G401 (cell line): ENCODE data around the gene ALS2. TPM values are rescaled to one million over a fixed set of nuclear protein-coding genes. Genes with fewer than 3 reads are reported as not detected.

ENCODE experiments used
- DNase-seq: peaks from one replicate; pipeline ENCODE4 v3.0.0-alpha.2; 2015; ENCODE audit warnings: low spot score
- in situ Hi-C: cut with HindIII; loops from 2 replicates; pipeline ENCODE4 v1.10.0; 2016; ENCODE audit warnings: low sequenced_read_pairs, mixed read lengths
- total RNA-seq: library from RNA; depleted of rRNA; stranded (reverse); fragments of >200 nt; shearing (Covaris generic); gene quantifications from 2 replicates; pipeline ENCODE4 v1.2.3, GENCODE V29; 2014

The ALS2 gene
- total RNA-seq, 1 experiment from 2014 or later: 95.2 TPM

DNA sequence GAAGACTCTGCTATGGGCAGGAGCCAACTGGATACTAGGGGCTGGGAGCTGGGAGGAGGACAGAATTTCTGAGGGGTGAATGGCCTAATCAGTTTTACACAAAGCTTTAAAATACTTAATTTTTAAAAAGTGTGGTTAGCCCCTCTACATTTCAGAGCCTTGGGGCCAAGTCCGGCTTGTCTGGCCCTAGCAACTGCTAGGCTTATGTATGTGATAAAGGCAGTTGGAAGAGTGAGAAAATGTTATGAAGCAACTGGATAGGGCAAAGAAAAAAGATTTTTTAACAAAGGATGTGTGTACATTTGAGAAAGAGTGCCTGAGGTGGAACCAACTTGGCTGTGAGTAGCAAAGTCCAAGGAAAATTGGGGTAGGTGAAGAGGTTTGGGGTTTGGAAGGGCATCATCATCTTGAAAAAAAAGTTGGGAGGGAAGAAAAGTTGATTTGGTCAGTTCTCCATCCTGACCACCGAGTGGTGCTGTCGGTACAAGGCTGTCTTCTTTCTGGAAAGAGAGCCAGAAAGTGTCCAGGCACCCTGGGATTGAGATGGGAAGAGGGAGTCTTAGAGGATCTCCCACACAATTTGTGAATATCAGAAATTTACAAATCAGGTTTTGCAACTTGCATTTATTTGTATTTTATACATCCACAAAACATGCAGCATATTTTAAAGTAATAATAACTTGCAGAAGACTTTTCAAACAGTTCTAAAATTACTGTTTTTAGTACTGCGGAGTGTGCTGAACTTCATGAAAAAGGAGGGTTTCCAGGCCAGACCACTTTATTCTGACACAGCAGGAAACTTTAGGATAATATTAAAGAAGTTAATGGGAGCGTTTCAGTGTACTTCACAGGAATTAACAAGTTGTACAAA lies 15.1 kb upstream of the ALS2 start:
- peak; percentile 79 for DNase-seq
- in situ Hi-C loops: no loop called here

GRCh38 chr2:201794294-201794693 lies 13.6 kb upstream of the ALS2 start:
- no peak for DNase-seq
- in situ Hi-C loops: no loop called here

DNA sequence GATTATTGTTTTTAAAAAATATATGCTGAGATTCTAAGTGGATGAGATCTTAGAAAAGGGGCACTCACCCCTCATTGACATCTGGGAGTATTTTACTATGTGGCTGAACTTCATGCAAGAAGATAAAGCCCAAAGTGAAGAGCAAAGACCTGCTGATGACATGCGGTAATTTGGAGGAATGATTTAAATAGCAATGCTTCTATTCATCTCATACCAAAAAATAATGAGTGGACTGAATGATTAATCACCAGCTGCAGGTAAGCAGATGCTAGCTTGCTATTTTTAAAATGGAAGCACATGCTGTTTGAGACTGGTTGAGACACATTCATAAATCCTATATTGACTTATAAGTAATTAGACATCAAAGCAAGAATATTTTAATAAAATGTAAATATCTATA lies 12.9 kb upstream of the ALS2 start:
- DNase-seq: no peak
- in situ Hi-C loops: no loop called here

- no peak for DNase-seq
- in situ Hi-C loops: no loop called here
These were observed 10.3 kb upstream of the ALS2 start for GRCh38 chr2:201790989-201791388.

DNA sequence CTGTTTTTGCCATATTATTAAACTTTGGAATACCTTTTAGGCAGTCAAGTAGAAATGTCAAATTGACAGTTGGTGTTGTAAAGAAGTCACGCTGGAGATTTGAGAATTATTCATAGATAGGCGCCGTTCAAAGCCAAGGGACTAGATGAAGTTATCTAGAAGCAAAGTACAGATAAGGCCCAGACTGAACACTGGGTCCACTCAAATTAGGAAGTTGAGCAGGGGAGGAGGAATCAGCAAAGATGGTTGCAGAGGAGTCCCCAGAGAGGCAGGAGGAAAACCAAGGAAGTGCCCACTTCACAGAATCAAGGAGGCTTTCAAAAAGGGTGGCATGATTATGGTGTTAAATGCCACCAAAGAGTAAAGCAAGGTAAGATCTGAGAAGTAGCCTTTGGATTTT lies 9.6 kb upstream of the ALS2 start:
- in situ Hi-C loops: no loop called here
- DNase-seq: no peak

DNA sequence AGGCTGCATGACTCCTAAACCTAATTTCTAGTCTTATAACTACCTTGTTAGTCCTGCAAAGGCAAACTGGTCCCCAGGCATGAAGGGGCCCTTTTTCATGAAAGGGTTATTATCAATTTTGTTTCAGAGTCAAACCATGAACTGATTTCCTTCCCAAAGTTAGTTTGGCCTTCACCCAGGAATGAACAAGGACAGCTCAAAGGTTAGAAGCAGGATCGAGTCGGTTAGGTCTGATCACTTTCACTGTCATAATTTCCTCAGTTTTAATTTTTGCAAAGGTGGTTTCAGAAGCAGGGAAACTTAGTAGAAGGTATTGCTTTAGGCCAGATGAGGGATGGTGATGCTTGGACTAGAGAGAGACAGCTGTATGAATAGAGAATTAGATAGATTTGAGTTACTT lies 8.7 kb upstream of the ALS2 start:
- in situ Hi-C loops: no loop called here
- no peak for DNase-seq

GRCh38 chr2:201788371-201788770 lies 7.6 kb upstream of the ALS2 start:
- peak; percentile 87 for DNase-seq
- in situ Hi-C loops: no loop called here

- DNase-seq: no peak
- in situ Hi-C loops: no loop called here
These were observed 5.7 kb upstream of the ALS2 start for GRCh38 chr2:201786471-201786870.

DNA sequence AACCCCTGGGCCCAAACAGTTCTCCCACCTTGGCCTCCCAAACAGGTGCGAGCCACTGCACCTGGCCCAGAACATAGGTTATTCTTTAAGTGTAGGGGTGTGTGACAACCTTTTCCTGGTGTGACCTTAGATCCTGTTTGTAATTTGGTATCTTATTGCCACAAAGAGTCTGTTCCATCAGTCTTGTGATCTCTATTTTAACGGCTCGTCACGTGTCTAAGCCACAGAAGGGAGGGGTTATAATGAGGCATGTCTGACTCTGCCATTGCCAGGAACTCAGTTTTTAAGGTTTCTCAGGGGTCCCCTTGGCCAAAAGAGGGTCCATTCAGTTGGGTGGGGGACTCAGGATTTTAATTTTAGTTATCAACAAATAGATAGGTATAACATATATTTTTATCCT lies 4.4 kb upstream of the ALS2 start:
- in situ Hi-C loops: no loop called here
- no peak for DNase-seq

DNA sequence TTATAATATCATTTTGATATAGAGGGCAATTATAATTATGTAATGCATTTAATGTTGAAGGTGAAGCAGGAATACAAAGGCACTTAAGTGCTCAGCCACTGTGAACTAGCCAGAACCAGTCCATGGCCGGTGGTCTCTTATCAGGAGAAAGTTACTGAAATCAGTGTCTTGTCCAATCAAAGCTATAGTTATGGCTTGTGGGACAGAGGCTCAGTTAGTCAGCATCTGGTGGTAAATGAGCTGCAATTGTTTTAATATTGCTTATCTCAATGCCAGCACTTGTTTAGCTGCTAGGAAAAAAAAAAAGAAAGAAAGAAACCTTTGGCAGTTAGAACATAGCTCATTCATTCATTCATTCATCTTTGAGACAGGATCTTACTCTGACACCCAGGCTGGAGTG lies 3.8 kb upstream of the ALS2 start:
- in situ Hi-C loops: no loop called here
- DNase-seq: no peak

DNA sequence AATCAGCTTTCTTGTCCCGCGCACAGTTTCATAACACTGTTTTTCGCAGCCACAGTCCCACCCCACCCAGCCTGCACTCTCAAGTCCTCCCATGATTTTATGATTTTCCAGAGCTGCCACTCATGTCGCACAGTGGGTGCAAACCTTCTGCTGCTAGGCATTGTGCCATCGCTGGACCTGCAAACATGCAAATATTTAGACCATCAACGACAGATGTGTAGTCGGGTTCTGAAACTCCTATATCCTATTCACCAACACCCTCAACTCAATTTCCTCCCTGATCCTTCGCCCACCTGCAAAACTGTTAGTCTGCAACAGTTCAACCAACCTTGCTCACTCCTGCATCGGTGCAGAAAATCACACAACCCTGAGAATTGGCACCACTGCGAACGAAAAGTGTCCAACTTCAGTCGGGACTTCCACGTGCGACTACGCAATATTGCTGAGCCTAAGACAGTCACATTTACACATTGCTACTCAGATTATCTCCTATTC lies 871 bp upstream of the ALS2 start:
- DNase-seq: no peak
- in situ Hi-C loops: no loop called here

GRCh38 chr2:201779901-201780673 lies 646 bp downstream of the ALS2 start:
- in situ Hi-C loops: no loop called here
- DNase-seq: peak; percentile 59

DNA sequence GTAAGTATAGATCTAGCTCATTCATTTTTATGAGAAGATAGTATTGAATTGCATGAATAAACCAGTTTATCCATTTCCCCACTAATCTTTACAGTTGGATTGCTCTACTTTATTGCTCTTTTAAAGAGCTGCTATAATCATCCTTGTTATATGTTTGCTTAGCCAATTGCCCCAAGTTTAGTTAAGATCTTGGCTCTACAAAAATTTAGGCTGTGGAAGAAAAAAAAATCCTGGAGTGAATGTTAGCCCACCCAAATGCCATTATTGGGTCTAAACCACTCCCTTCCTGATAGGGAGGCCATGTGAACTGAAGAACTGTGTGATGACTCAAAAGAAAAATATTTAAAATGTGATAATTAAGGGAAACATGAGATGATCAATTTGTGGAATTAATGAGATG lies 2.9 kb downstream of the ALS2 start:
- DNase-seq: no peak
- in situ Hi-C loops: no loop called here

DNA sequence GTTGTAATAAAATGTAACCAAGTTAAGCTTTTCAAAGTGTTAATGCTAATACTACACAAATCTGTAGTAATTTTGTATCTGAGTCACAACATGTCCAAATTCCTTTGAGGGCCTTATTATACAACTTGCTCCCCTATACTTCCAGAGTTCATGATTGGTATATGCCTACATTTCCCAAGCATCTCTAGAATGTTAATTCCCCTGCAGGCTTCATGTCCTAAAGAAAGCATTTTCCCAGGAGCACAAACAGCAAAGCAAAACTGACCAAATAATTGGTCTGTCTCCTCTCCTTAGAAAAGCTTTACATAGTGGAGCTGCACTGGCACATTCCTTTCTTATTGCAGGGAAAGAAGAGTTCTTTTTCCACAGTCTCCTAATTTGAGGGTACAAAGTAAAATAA lies 3.7 kb downstream of the ALS2 start:
- in situ Hi-C loops: no loop called here
- peak; percentile 53 for DNase-seq

- in situ Hi-C loops: no loop called here
- no peak for DNase-seq
These were observed 5.4 kb downstream of the ALS2 start for GRCh38 chr2:201775326-201775725.

DNA sequence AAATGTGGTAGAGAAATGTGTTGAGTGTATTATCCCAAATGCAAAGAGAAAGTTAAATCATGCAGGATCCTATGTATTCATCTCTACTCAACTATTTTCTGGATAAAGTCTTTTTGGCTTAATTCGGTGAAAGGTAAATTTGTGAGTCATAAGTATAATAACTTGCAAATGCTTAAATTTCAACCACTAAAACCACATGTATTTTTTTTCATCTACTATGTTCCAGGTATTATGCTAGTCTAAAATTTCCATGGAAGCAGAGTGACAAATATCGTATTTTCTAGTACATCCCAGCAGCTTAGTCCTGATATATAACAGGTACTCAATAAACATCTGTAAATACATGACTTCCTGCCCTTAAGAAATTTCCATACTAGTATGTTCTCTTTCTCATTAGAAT lies 6.2 kb downstream of the ALS2 start:
- in situ Hi-C loops: no loop called here
- DNase-seq: peak; percentile 15

DNA sequence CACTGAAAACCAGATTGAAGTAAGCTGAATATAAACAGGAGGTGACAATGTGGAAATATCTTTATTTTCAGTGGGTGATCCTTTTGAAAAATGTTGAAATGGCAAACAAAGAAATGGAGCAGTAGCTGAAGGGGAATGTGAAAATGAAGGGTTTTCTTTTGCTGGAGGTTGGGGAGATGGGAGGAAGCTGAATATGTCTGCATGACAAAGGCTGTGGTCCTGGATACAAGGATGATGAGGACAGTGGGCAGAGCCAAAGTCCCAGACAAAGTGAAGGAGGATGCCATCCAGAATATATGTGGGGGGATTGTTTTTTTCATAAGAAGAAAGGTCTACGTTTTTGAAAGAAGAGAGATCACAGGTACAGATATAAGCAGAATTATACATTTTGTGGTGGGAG lies 6.7 kb downstream of the ALS2 start:
- DNase-seq: no peak
- in situ Hi-C loops: no loop called here

DNA sequence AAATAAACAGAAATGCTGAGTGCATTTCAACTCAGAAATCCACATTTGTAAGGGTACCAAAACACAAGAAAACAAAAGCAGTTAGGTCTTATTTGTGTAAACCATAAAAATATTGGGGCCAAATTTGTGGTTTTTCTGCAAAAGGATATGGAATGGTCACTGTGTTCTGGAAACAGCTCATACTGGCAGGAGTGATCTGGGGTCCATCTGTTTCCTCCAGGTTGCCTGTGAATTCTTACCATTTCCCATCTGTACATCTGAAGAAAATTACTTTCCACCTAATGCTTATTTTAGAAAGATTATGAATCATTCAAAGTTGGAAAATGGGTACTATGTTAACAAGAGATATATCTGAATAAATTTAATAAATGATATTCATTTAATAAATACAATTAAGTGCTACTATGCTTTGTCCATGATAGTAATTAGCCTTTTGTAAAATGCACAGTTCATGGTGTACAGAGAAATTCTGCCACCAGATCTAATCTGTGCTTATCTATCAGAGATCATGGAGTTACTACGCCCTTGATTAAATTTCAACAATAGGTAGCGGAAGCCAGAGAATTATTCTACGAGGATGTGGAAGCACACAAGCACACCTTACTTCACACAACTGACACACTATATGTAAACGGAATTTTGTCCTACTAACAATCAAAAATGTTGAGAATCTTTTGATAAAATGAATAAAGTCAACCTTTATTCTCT lies 10.9 kb downstream of the ALS2 start:
- in situ Hi-C loops: no loop called here
- peak; percentile 96 for DNase-seq

DNA sequence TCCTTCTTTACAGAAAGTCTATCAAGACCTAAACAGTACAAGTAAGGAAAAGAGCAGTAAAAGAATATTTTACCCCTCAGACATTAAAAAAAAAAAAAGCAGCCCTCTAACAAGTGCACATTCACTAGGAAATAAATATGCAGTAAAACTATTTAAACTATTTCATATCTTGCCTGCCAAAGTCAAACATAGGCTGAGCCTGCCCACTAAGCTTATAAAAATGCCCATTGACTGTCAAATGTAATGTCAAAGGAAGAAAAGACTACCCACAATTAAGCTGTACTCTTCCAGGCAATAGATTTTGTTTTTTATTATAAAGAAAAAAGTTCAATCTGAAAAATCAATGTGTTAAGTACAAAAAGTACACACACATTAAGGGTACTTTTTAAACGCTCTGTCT lies 11.8 kb downstream of the ALS2 start:
- in situ Hi-C loops: no loop called here
- peak; percentile 55 for DNase-seq

DNA sequence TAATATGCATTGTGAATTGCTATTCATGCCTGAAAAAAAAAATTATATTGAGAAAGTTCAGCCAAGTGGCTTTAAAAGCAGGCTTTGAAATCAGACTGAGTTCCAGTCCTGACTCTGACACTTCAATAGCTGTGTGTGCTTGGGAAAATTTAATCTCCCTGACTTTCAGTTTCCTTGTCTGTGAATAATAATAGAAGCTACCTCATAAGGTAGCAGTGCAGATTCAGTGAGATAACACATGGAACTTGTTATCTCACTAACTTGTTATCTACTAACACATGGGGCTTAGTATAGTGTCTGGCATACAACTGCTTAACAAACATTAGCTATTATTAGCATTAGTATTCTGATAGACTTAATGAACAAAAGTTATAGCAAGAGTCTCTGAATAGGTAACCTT lies 14.9 kb downstream of the ALS2 start:
- in situ Hi-C loops: no loop called here

More for the DNA sequence above, 14.9 kb downstream of the ALS2 start:
- no peak for DNase-seq
